H1 (cell line): ENCODE measurements around the gene SLIT3. TPM values are rescaled to one million over a fixed set of nuclear protein-coding genes. Genes with fewer than 3 reads are reported as not detected.

Experiments
- CTCF ChIA-PET: fragments of 300-600 bp; sonication (Branson Sonifier 250); formaldehyde crosslinking; loops from one replicate; lab custom pipeline; 2021; ENCODE audit not compliant: partially characterized antibody; lab: Charles Lee
- POLR2A ChIA-PET: fragments of 300-600 bp; sonication (Branson Sonifier 250); formaldehyde crosslinking; loops from one replicate; lab custom pipeline; 2021; ENCODE audit warnings: inconsistent platforms; ENCODE audit not compliant: partially characterized antibody; lab: Charles Lee
- DNase-seq, 2 experiments: peaks; one replicate each; pipeline versions ENCODE4 v3.0.0 to v3.0.0-alpha.2; 2010 to 2022; ENCODE audit warnings: low spot score in 2 of 2, low read depth in 1 of 2, mixed read lengths in 1 of 2
- FAIRE-seq: peaks from 2 replicates; lab custom pipeline; 2011; peaks lifted over from hg19 to GRCh38; lab: Jason Lieb, UNC
- H2AFZ ChIP-seq: 2 replicates; pipeline ENCODE4 v1.8.1; 2012; ENCODE audit warnings: low read length, inconsistent platforms
- H2AK5ac ChIP-seq: 2 replicates; pipeline ENCODE4 v1.6.1; 2013; ENCODE audit warnings: low read depth, low read length
- H2BK120ac ChIP-seq: replicated peaks from 2 replicates; pipeline ENCODE3; 2013; ENCODE audit warnings: low read depth, low read length, inconsistent platforms
- H2BK12ac ChIP-seq: 2 replicates; pipeline ENCODE4 v1.6.1; 2013; ENCODE audit warnings: low read depth, low read length
- H2BK15ac ChIP-seq: 2 replicates; pipeline ENCODE4 v1.6.1; 2013; ENCODE audit warnings: low read length
- H2BK20ac ChIP-seq: 2 replicates; pipeline ENCODE4 v1.6.1; 2013; ENCODE audit warnings: low read length
- H2BK5ac ChIP-seq: 2 replicates; pipeline ENCODE4 v1.6.1; 2013; ENCODE audit warnings: low read depth, low read length
- H3K14ac ChIP-seq: 2 replicates; pipeline ENCODE4 v1.6.1; 2013; ENCODE audit warnings: inconsistent platforms; ENCODE audit not compliant: insufficient read length
- H3K18ac ChIP-seq: 2 replicates; pipeline ENCODE4 v1.6.1; 2013; ENCODE audit warnings: low read length; ENCODE audit errors: extremely low read depth
- H3K23ac ChIP-seq: 2 replicates; pipeline ENCODE4 v1.6.1; 2013; ENCODE audit warnings: inconsistent platforms; ENCODE audit not compliant: insufficient read length
- H3K23me2 ChIP-seq: 2 replicates; pipeline ENCODE4 v1.6.1; 2013; ENCODE audit warnings: low read depth, low read length
- H3K27ac ChIP-seq: 2 replicates; pipeline ENCODE4 v1.6.1; 2011; ENCODE audit warnings: low read depth, low read length, inconsistent platforms
- H3K27me3 ChIP-seq, 4 experiments: replicated peaks in 1 of 4; 1 replicate in 1 of 4; 2 replicates in 3 of 4; pipeline versions ENCODE4 v1.6.1 to v1.8.1; 2011 to 2013; ENCODE audit warnings: low read length in 3 of 4, mild to moderate bottlenecking in 3 of 4, inconsistent platforms in 2 of 4, mixed read lengths in 2 of 4, moderate library complexity in 1 of 4; ENCODE audit not compliant: control insufficient read depth in 3 of 4, insufficient read depth in 3 of 4; ENCODE audit errors: extremely low read depth in 1 of 4
- H3K36me3 ChIP-seq, 4 experiments: 2 replicates each; pipeline versions ENCODE4 v1.6.1 to v1.8.1; 2011 to 2013; ENCODE audit warnings: mild to moderate bottlenecking in 4 of 4, low read length in 3 of 4, moderate library complexity in 2 of 4, control low read depth in 1 of 4, inconsistent platforms in 1 of 4; ENCODE audit not compliant: insufficient read depth in 4 of 4, control insufficient read depth in 2 of 4
- H3K4ac ChIP-seq: replicated peaks from 2 replicates; pipeline ENCODE3; 2013; ENCODE audit warnings: low read length, low read depth, mixed read lengths, inconsistent platforms; ENCODE audit not compliant: insufficient read length
- H3K4me1 ChIP-seq, 4 experiments: replicated peaks in 1 of 4; 1 replicate in 1 of 4; 2 replicates in 3 of 4; pipeline versions ENCODE4 v1.6.1 to v1.8.1; 2011 to 2013; ENCODE audit warnings: low read length in 3 of 4, inconsistent platforms in 2 of 4, mixed read lengths in 1 of 4; ENCODE audit not compliant: insufficient read depth in 4 of 4, control insufficient read depth in 3 of 4
- H3K4me2 ChIP-seq, 2 experiments: 2 replicates each; pipeline versions ENCODE4 v1.6.1 to v1.8.1; 2011 to 2013; ENCODE audit warnings: low read depth in 2 of 2, low read length in 2 of 2, control low read depth in 1 of 2, inconsistent platforms in 1 of 2, mild to moderate bottlenecking in 1 of 2; ENCODE audit not compliant: insufficient read depth in 1 of 2
- H3K4me3 ChIP-seq, 4 experiments: fragments of 200-600, 300-600 bp in 1 of 4; sonication (generic), shearing (Covaris generic), sonication (Bioruptor Twin) in 1 of 4; 2 replicates each; pipeline versions ENCODE4 v1.5.1 to v1.8.1; 2011 to 2016; ENCODE audit warnings: low read length in 4 of 4, low read depth in 3 of 4, control low read depth in 2 of 4, inconsistent platforms in 2 of 4, mild to moderate bottlenecking in 2 of 4, mixed read lengths in 1 of 4, moderate library complexity in 1 of 4; ENCODE audit not compliant: insufficient read depth in 2 of 4; ENCODE audit errors: extremely low read depth in 1 of 4
- H3K56ac ChIP-seq: replicated peaks from 2 replicates; pipeline ENCODE3; 2013; ENCODE audit warnings: low read depth, mild to moderate bottlenecking, mixed read lengths, low read length, inconsistent platforms; ENCODE audit not compliant: insufficient read length
- H3K79me1 ChIP-seq: 2 replicates; pipeline ENCODE4 v1.6.1; 2013; ENCODE audit warnings: low read depth, low read length, control low read depth
- H3K79me2 ChIP-seq, 2 experiments: 2 replicates each; pipeline versions ENCODE4 v1.6.1 to v1.8.1; 2012 to 2013; ENCODE audit warnings: low read length in 2 of 2, mild to moderate bottlenecking in 2 of 2, inconsistent platforms in 1 of 2; ENCODE audit not compliant: insufficient read depth in 2 of 2, control insufficient read depth in 1 of 2
- H3K9ac ChIP-seq, 4 experiments: replicated peaks in 1 of 4; 1 replicate in 1 of 4; 2 replicates in 3 of 4; pipeline versions ENCODE4 v1.6.1 to v1.8.1; 2011 to 2013; ENCODE audit warnings: low read depth in 3 of 4, low read length in 3 of 4, control low read depth in 2 of 4, mild to moderate bottlenecking in 2 of 4, moderate library complexity in 2 of 4, inconsistent platforms in 1 of 4; ENCODE audit errors: extremely low read depth in 1 of 4
- H3K9me3 ChIP-seq, 2 experiments: 2 replicates each; pipeline versions ENCODE4 v1.6.1 to v1.8.1; 2012 to 2013; ENCODE audit warnings: mild to moderate bottlenecking in 2 of 2, moderate library complexity in 2 of 2, control low read depth in 1 of 2, inconsistent platforms in 1 of 2, low read depth in 1 of 2, low read length in 1 of 2, mixed read lengths in 1 of 2; ENCODE audit not compliant: insufficient read depth in 2 of 2
- H4K20me1 ChIP-seq, 2 experiments: replicated peaks in 1 of 2; 2 replicates each; pipeline versions ENCODE3 to v1.8.1; 2011 to 2013; ENCODE audit warnings: inconsistent platforms in 2 of 2, low read length in 2 of 2, mild to moderate bottlenecking in 1 of 2; ENCODE audit not compliant: insufficient read depth in 2 of 2, control insufficient read depth in 1 of 2
- H4K5ac ChIP-seq: 2 replicates; pipeline ENCODE4 v1.6.1; 2013; ENCODE audit warnings: low read length, low read depth, mixed read lengths, inconsistent platforms; ENCODE audit not compliant: insufficient read length
- H4K8ac ChIP-seq: 2 replicates; pipeline ENCODE4 v1.8.0; 2013; ENCODE audit warnings: mild to moderate bottlenecking, moderate library complexity, low read length, inconsistent platforms; ENCODE audit not compliant: insufficient read depth; ENCODE audit errors: extremely low read depth
- H4K91ac ChIP-seq: replicated peaks from 2 replicates; pipeline ENCODE3; 2013; ENCODE audit warnings: low read length, mixed read lengths, inconsistent platforms; ENCODE audit not compliant: insufficient read length
- EGR1 ChIP-seq: IDR thresholded peaks from 2 replicates; pipeline ENCODE4 v1.6.1; 2011; ENCODE audit warnings: low read depth, low read length, borderline replicate concordance
- JUND ChIP-seq: IDR thresholded peaks from 2 replicates; pipeline ENCODE4 v1.6.1; 2011; ENCODE audit warnings: mild to moderate bottlenecking, improper control_type of control experiment, low read length
- KDM1A ChIP-seq: fragments of 200-600, 300-600 bp; sonication (generic); IDR thresholded peaks from 2 replicates; pipeline ENCODE4 v1.7.1; 2016; ENCODE audit warnings: mild to moderate bottlenecking, low read length, borderline replicate concordance
- RAD21 ChIP-seq, 2 experiments: IDR thresholded peaks in 1 of 2; conservative IDR thresholded peaks in 1 of 2; 2 replicates each; pipeline ENCODE4 v1.6.1; 2011; ENCODE audit warnings: low read depth in 2 of 2, low read length in 2 of 2, improper control_type of control experiment in 1 of 2, inconsistent platforms in 1 of 2, mild to moderate bottlenecking in 1 of 2, moderate library complexity in 1 of 2
- RNF2 ChIP-seq: fragments of 200-900, 300-1000 bp; sonication (generic); IDR thresholded peaks from 2 replicates; pipeline ENCODE4 v1.7.1; 2016; ENCODE audit warnings: borderline replicate concordance, low read depth, mild to moderate bottlenecking, antibody characterized with exemption, low read length; ENCODE audit not compliant: poor library complexity, severe bottlenecking; ENCODE audit errors: missing control alignments
- RXRA ChIP-seq: IDR thresholded peaks from 2 replicates; pipeline ENCODE4 v1.6.1; 2011; ENCODE audit warnings: low read depth, mild to moderate bottlenecking, low read length, moderate library complexity; ENCODE audit not compliant: insufficient read depth
- TAF1 ChIP-seq: IDR thresholded peaks from 2 replicates; pipeline ENCODE4 v1.6.1; 2011; ENCODE audit warnings: mild to moderate bottlenecking, low read depth, low read length
- TBP ChIP-seq: IDR thresholded peaks from 2 replicates; pipeline ENCODE4 v1.6.1; 2011; ENCODE audit warnings: low read depth, low read length, improper control_type of control experiment
- YY1 ChIP-seq: IDR thresholded peaks from 2 replicates; pipeline ENCODE4 v1.6.1; 2011; ENCODE audit warnings: low read depth, mild to moderate bottlenecking, low read length
- WGBS, 2 experiments: shearing (Covaris generic) in 1 of 2; methylation state at CpG; one replicate each; pipeline versions ENCODE4 v1.1.6 to v1.1.7; 2013 to 2015; ENCODE audit warnings: low lambda C conversion rate in 2 of 2, mixed read lengths in 2 of 2, inconsistent platforms in 1 of 2, low coverage in 1 of 2, missing lambda C conversion rate in 1 of 2; ENCODE audit not compliant: insufficient replicate concordance in 2 of 2, insufficient coverage in 1 of 2, insufficient read length in 1 of 2; ENCODE audit errors: extremely low coverage in 1 of 2, missing lambda C conversion rate in 1 of 2; 5-methylcytosine and 5-hydroxymethylcytosine counted together
- polyA plus RNA-seq, 7 experiments: library from polyadenylated mRNA; depleted of rRNA in 3 of 7; stranded (reverse) in 5 of 7; unstranded in 2 of 7; fragments of >200 nt in 5 of 7; fragments of 200-250 nt in 2 of 7; gene quantifications; 1 replicate in 5 of 7; 2 replicates in 1 of 7; 4 replicates in 1 of 7; pipeline versions ENCODE4 v1.2.1 to v1.2.3, GENCODE V29; 2011 to 2013; ENCODE audit warnings: missing spikeins in 2 of 7, mixed read lengths in 2 of 7
- total RNA-seq: library from RNA; stranded (reverse); fragmentation: NEBNext Ultra II Directional; extraction: Animal tissue kit (Norgen Biotek cat#: 25700); gene quantifications from 2 replicates; pipeline ENCODE4 v1.2.1, GENCODE V29; 2021
- TF ChIP-seq, protein P1 (sequence below): IDR thresholded peaks from 2 replicates; pipeline ENCODE4 v1.6.1; 2012; ENCODE audit warnings: low read length, inconsistent platforms

Gene SLIT3
- total and polyA plus RNA-seq, 2 of the 8 experiments (the other 6 are each of a cell fraction or from before 2014, with no cell fraction given): 1.1 to 1.2 TPM

DNA sequence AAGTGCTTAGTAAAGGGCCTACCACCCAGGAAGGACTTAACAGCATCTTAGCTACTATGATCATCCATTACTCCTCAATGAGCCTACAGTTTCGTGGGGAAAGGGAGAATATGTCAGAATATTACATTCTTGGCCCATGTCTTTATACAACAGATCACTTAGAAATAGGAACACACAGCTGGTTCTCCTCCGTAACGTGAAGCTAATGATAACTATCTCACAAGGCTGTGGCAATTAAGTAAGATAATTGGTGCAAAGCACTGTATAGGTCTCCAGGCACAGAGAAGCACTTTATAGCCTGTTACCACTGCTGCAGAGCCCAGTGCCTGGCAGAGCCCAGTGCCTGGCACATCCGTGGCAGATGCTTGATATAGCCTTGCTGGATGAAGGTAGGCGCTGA, 347.6 kb downstream of the SLIT3 start:
- H3K36me3 ChIP-seq: no peaks in the 10 kb centered on the region
- POLR2A ChIA-PET: no interaction called here
- H4K8ac ChIP-seq: no peak overlapping the region
- H3K56ac ChIP-seq: no peak overlapping the region
- H2AK5ac ChIP-seq: no peak overlapping the region
- no peaks in the 10 kb centered on the region for H3K79me2 ChIP-seq
- CTCF ChIA-PET: interaction anchor here (1.0 to 2.9 kb wide), 3 partner anchors 8 to 34 kb away, joined by 3 to 10 read pairs (median 5); no protein-coding TSS in a partner anchor
- no peak for FAIRE-seq
- no peaks in the 10 kb centered on the region for H4K20me1 ChIP-seq
- H2BK20ac ChIP-seq: no peak overlapping the region
- H3K4me1 ChIP-seq: no peaks in the 10 kb centered on the region
- H2BK5ac ChIP-seq: no peak overlapping the region
- H2AFZ ChIP-seq: no peak overlapping the region
- no peak overlapping the region for H2BK120ac ChIP-seq
- H4K91ac ChIP-seq: no peak overlapping the region
- H3K79me1 ChIP-seq: no peaks in the 10 kb centered on the region
- no peak for DNase-seq
- H3K9me3 ChIP-seq: no peaks in the 10 kb centered on the region
- H3K9ac ChIP-seq: no peak overlapping the region
- H4K5ac ChIP-seq: no peak overlapping the region
- no peak overlapping the region for H3K18ac ChIP-seq
- H3K27me3 ChIP-seq: no peaks in the 10 kb centered on the region
- H3K4me2 ChIP-seq: no peak overlapping the region
- no peaks in the 10 kb centered on the region for H3K23me2 ChIP-seq
- H3K27ac ChIP-seq: no peak overlapping the region
- no peak overlapping the region for H3K4me3 ChIP-seq
- no peak overlapping the region for H3K4ac ChIP-seq
- 83% methylated on average over 5 of the region's 5 CpGs; no CpG with 5 or more reads in 1 of the 2 experiments for WGBS, 2 experiments
- H2BK15ac ChIP-seq: no peak overlapping the region
- H3K14ac ChIP-seq: no peak overlapping the region
- H2BK12ac ChIP-seq: no peak overlapping the region
- H3K23ac ChIP-seq: no peak overlapping the region
- TF ChIP-seq TBP (no peak), RXRA (no peak), YY1 (no peak), JUND (no peak), RNF2 (no peak), RAD21 (IDR thresholded peaks at IDR 0.05 in 1 of 2, conservative IDR thresholded peaks at IDR 0.05 in 1 of 2; ENCODE audit: low read depth in 2 of 2, low read length in 2 of 2) (no peak), KDM1A (no peak), TAF1 (no peak), EGR1 (no peak)
- TF ChIP-seq, protein P1, sequence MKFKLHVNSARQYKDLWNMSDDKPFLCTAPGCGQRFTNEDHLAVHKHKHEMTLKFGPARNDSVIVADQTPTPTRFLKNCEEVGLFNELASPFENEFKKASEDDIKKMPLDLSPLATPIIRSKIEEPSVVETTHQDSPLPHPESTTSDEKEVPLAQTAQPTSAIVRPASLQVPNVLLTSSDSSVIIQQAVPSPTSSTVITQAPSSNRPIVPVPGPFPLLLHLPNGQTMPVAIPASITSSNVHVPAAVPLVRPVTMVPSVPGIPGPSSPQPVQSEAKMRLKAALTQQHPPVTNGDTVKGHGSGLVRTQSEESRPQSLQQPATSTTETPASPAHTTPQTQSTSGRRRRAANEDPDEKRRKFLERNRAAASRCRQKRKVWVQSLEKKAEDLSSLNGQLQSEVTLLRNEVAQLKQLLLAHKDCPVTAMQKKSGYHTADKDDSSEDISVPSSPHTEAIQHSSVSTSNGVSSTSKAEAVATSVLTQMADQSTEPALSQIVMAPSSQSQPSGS: no peak
